ENCODE data around the gene MYPN. TPM values are rescaled to one million over a fixed set of nuclear protein-coding genes. Genes with fewer than 3 reads are reported as not detected.
A peak's percentile ranks its signal among the peaks of the same experiment; 100 is the strongest.

Gene MYPN
- total RNA-seq, 1 experiment from 2014 or later, result not detected

DNA sequence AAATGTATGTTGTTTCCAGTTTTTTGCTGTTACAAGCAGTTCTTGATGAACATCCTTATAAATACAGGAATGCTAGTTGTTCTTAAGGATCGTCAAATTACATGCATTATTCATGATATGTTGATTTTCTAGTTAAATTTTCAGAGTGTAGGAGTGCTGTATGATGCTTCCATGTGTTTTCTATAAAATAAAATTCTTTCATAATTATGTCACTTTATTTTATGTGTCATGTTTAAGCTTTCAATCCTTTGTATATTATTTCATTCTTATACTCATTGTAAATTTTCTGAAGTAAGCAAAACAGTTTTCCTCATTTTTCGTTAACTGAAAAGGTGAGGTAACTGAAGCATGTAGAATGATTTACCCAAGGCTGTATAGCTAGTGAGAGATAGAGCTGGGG lies 16.8 kb upstream of the MYPN start:
- Histone ChIP-seq H3K4me1 (peaks cover 15% of the 10 kb centered on the region), H3K4me3 (ENCODE audit: low read depth, low read length) (no peak overlapping the region), H3K27me3 (replicated peaks; ENCODE audit: control insufficient read depth, insufficient read depth, low read length) (no peaks in the 10 kb centered on the region), H3K9me3 (no peaks in the 10 kb centered on the region), H3K36me3 (ENCODE audit: control insufficient read depth, insufficient read depth, low read length) (no peaks in the 10 kb centered on the region)
- no peak overlapping the region for H3K4me3 Mint-ChIP-seq (ENCODE audit: unreplicated experiment)
- no peak for DNase-seq
- H3K9me3 Mint-ChIP-seq (ENCODE audit: unreplicated experiment), result no peaks in the 10 kb centered on the region
- peaks cover 15% of the 10 kb centered on the region for H3K4me1 Mint-ChIP-seq (ENCODE audit: low read depth, unreplicated experiment)
- CTCF ChIA-PET, result no interaction called here
- no peaks in the 10 kb centered on the region for H3K27me3 Mint-ChIP-seq (ENCODE audit: insufficient read depth, unreplicated experiment)
- BruUV-seq (replicated peaks), result no TSS peak
- H3K27ac Mint-ChIP-seq (ENCODE audit: unreplicated experiment), result no peak overlapping the region
- TF ChIP-seq, protein P1, sequence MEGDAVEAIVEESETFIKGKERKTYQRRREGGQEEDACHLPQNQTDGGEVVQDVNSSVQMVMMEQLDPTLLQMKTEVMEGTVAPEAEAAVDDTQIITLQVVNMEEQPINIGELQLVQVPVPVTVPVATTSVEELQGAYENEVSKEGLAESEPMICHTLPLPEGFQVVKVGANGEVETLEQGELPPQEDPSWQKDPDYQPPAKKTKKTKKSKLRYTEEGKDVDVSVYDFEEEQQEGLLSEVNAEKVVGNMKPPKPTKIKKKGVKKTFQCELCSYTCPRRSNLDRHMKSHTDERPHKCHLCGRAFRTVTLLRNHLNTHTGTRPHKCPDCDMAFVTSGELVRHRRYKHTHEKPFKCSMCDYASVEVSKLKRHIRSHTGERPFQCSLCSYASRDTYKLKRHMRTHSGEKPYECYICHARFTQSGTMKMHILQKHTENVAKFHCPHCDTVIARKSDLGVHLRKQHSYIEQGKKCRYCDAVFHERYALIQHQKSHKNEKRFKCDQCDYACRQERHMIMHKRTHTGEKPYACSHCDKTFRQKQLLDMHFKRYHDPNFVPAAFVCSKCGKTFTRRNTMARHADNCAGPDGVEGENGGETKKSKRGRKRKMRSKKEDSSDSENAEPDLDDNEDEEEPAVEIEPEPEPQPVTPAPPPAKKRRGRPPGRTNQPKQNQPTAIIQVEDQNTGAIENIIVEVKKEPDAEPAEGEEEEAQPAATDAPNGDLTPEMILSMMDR (IDR thresholded peaks at IDR 0.05; ENCODE audit: insufficient read depth in 1 of 2, low read depth in 1 of 2, low read length in 1 of 2, severe bottlenecking in 1 of 2, unreplicated experiment in 1 of 2), result no peak
- intact Hi-C loops (cut with micrococcal nuclease; ENCODE audit: unreplicated experiment), result no loop called here
- no peaks in the 10 kb centered on the region for H3K36me3 Mint-ChIP-seq (ENCODE audit: insufficient read depth, unreplicated experiment)
- POLR2A ChIA-PET, result no interaction called here

DNA sequence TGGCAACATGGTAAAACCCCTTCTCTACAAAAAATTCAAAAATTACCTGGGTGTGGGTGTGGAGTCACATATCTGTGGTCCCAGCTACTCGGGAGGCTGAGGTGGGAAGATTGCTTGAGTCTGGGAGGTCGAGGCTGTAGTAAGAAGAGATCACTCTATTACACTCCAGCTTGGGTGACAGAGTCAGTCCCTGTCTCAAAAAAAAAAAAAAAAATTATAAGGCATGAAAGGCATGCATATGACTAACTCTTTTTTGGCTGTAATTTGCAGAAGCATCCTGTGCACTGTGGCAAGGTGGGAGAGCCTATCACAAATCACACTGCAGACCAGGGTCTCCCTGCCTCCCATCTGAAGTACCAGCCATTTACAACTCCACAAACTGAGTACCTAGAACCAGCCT lies 14.1 kb upstream of the MYPN start:
- H3K27me3 Mint-ChIP-seq (ENCODE audit: insufficient read depth, unreplicated experiment), result no peaks in the 10 kb centered on the region
- H3K9me3 ChIP-seq, result no peaks in the 10 kb centered on the region
- ChIA-PET POLR2A (no interaction called here), CTCF (no interaction called here)
- no peak overlapping the region for H3K4me3 ChIP-seq (ENCODE audit: low read depth, low read length)
- no TSS peak for BruUV-seq (replicated peaks)
- H3K4me3 Mint-ChIP-seq (ENCODE audit: unreplicated experiment), result no peak overlapping the region
- H3K9me3 Mint-ChIP-seq (ENCODE audit: unreplicated experiment), result no peaks in the 10 kb centered on the region
- H3K36me3 ChIP-seq (ENCODE audit: control insufficient read depth, insufficient read depth, low read length), result no peaks in the 10 kb centered on the region
- H3K27ac Mint-ChIP-seq (ENCODE audit: unreplicated experiment), result peak overlapping the region; percentile 10
- intact Hi-C loops (cut with micrococcal nuclease; ENCODE audit: unreplicated experiment), result no loop called here
- TF ChIP-seq, protein P1 (IDR thresholded peaks at IDR 0.05; ENCODE audit: insufficient read depth in 1 of 2, low read depth in 1 of 2, low read length in 1 of 2, severe bottlenecking in 1 of 2, unreplicated experiment in 1 of 2), result no peak
- H3K27me3 ChIP-seq (replicated peaks; ENCODE audit: control insufficient read depth, insufficient read depth, low read length), result no peaks in the 10 kb centered on the region
- no peaks in the 10 kb centered on the region for H3K36me3 Mint-ChIP-seq (ENCODE audit: insufficient read depth, unreplicated experiment)
- H3K4me1 ChIP-seq, result peaks cover 14% of the 10 kb centered on the region
- peaks cover 12% of the 10 kb centered on the region for H3K4me1 Mint-ChIP-seq (ENCODE audit: low read depth, unreplicated experiment)
- DNase-seq, result no peak

DNA sequence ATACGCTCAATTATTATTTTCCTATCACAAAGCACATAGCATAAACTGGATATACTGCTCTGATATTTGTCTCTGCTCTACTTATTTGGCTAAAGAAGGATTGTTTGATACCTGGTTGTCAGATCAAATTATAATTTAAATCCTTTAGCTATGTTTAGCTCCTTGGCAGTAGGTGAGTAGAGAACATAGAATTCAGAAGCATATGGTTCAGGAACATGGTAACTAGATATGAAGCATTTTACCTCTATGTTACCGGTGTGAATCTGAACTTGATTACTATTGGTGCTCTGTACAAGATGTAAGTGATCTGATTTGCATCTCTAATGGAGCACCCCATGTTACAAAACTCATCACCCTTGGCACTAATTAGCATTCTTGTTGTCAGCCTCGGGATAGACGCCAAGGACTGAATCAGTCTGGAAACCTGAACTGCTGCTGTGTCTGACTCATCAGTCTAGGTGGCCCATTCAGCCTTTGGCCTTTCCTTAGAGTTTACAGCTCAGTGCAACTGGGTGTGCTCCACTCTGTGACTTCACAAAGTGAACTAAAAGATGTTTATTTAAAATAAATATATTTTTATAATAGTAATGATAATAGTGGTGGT lies 12.3 kb upstream of the MYPN start:
- H3K36me3 Mint-ChIP-seq (ENCODE audit: insufficient read depth, unreplicated experiment), result no peaks in the 10 kb centered on the region
- no peaks in the 10 kb centered on the region for H3K36me3 ChIP-seq (ENCODE audit: control insufficient read depth, insufficient read depth, low read length)
- no peaks in the 10 kb centered on the region for H3K27me3 Mint-ChIP-seq (ENCODE audit: insufficient read depth, unreplicated experiment)
- H3K9me3 Mint-ChIP-seq (ENCODE audit: unreplicated experiment), result no peaks in the 10 kb centered on the region
- no peak overlapping the region for H3K4me3 ChIP-seq (ENCODE audit: low read depth, low read length)
- no TSS peak for BruUV-seq (replicated peaks)
- H3K4me3 Mint-ChIP-seq (ENCODE audit: unreplicated experiment), result no peak overlapping the region
- no peak overlapping the region for H3K27ac Mint-ChIP-seq (ENCODE audit: unreplicated experiment)
- H3K4me1 ChIP-seq, result peaks cover 14% of the 10 kb centered on the region
- POLR2A ChIA-PET, result no interaction called here
- CTCF ChIA-PET, result interaction anchor here (1.0 kb wide), 1 partner anchor 242 kb away, joined by 4 read pairs; no protein-coding TSS in a partner anchor
- H3K27me3 ChIP-seq (replicated peaks; ENCODE audit: control insufficient read depth, insufficient read depth, low read length), result no peaks in the 10 kb centered on the region
- TF ChIP-seq, protein P1 (IDR thresholded peaks at IDR 0.05; ENCODE audit: insufficient read depth in 1 of 2, low read depth in 1 of 2, low read length in 1 of 2, severe bottlenecking in 1 of 2, unreplicated experiment in 1 of 2), result no peak
- intact Hi-C loops (cut with micrococcal nuclease; ENCODE audit: unreplicated experiment), result no loop called here
- peak in 1 of 2 experiments; percentile 37 for DNase-seq
- peaks cover 12% of the 10 kb centered on the region for H3K4me1 Mint-ChIP-seq (ENCODE audit: low read depth, unreplicated experiment)
- no peaks in the 10 kb centered on the region for H3K9me3 ChIP-seq
